Upper lobe of left lung (tissue), 4 donors: ENCODE data around the gene THAP4.

Experiments
- CTCF ChIP-seq, 6 experiments: fragments of 450-650 bp in 4 of 6; fragments of 200-600 bp in 2 of 6; sonication (generic) in 2 of 6; IDR thresholded peaks; one replicate each; pipeline ENCODE4 v1.5.1; 2016 to 2019; ENCODE audit warnings: antibody characterized with exemption in 6 of 6
- EP300 ChIP-seq, 4 donors: sonication (generic); formaldehyde crosslinking; IDR thresholded peaks; one replicate each; pipeline ENCODE4 v1.5.1; 2017; ENCODE audit warnings: antibody characterized with exemption in 4 of 4, control low read depth in 2 of 4
- POLR2A ChIP-seq, 4 donors: fragments of 450-650 bp; IDR thresholded peaks; one replicate each; pipeline ENCODE4 v1.5.1; 2016 to 2017; ENCODE audit warnings: antibody characterized with exemption in 4 of 4, mild to moderate bottlenecking in 2 of 4
- POLR2AphosphoS5 ChIP-seq, 2 donors: sonication (generic); formaldehyde crosslinking; IDR thresholded peaks; one replicate each; pipeline ENCODE4 v1.5.1; 2017; ENCODE audit warnings: antibody characterized with exemption in 2 of 2

GRCh38 chr2:241545106-241545505 is 91.9 kb downstream of the THAP4 start:
- TF ChIP-seq CTCF (IDR thresholded peaks at IDR 0.05) (no peak), EP300 (IDR thresholded peaks at IDR 0.05) (no peak), POLR2AphosphoS5 (IDR thresholded peaks at IDR 0.05) (no peak), POLR2A (IDR thresholded peaks at IDR 0.05) (no peak)
